ENCODE data around the gene INHBC. TPM values are rescaled to one million over a fixed set of nuclear protein-coding genes. Genes with fewer than 3 reads are reported as not detected.

INHBC gene
- total RNA-seq, 2 donors from 2014 or later: not detected

DNA sequence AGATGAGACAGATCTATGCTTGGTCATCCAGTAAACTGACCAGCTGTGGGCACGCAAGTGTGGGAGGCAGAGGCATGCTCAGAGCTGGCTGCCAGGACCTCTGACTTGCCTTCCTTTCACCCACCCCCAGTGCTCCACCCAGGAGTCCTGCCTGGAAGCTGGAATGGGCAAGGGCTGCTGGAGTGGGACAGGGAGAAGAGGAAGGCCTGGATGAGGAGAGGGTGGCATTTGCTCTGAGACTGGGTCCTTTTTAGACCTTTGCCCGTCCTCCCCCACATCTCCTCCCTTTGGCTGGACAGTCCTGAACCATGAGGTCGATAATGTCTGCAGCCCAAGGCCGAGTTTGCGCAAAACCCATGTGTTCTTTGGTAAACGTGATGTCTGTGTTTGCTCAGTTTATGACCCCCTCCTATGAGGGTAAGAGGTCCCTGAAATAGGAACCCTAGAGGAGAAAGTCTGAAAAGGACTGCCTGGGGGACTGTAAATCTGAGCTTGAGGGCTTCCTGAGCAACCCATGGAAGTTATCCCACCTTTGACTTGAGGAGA is 16.7 kb downstream of the INHBC start:
- Mint-ChIP-seq H3K36me3 (ENCODE audit: insufficient read depth in 2 of 2) (peaks cover 0 to 1% of the 10 kb centered on the region in 2 donors), H3K4me1 (ENCODE audit: low read depth) (peaks cover 48% of the 10 kb centered on the region), H3K27me3 (ENCODE audit: low read depth) (no peaks in the 10 kb centered on the region), H3K9me3 (no peaks in the 10 kb centered on the region), H3K4me3 (no peak overlapping the region), H3K27ac (no peak overlapping the region)
- no peak for DNase-seq
- ATAC-seq (replicated peaks in 1 of 2): no peak

- DNase-seq (peak; percentile 35 to 40), ATAC-seq (replicated peaks in 1 of 2) (peak; percentile 49 to 51)
- H3K9me3 Mint-ChIP-seq: no peaks in the 10 kb centered on the region
- no peak overlapping the region for H3K27ac Mint-ChIP-seq
- no peaks in the 10 kb centered on the region for H3K27me3 Mint-ChIP-seq (ENCODE audit: low read depth)
- H3K4me1 Mint-ChIP-seq (ENCODE audit: low read depth): peaks cover 51% of the 10 kb centered on the region
- H3K36me3 Mint-ChIP-seq (ENCODE audit: insufficient read depth in 2 of 2): peaks cover 0 to 1% of the 10 kb centered on the region in 2 donors
- H3K4me3 Mint-ChIP-seq: peak overlapping the region; percentile 39 to 71
Observed at GRCh38 chr12:57452181-57452936, 17.8 kb downstream of the INHBC start.

DNA sequence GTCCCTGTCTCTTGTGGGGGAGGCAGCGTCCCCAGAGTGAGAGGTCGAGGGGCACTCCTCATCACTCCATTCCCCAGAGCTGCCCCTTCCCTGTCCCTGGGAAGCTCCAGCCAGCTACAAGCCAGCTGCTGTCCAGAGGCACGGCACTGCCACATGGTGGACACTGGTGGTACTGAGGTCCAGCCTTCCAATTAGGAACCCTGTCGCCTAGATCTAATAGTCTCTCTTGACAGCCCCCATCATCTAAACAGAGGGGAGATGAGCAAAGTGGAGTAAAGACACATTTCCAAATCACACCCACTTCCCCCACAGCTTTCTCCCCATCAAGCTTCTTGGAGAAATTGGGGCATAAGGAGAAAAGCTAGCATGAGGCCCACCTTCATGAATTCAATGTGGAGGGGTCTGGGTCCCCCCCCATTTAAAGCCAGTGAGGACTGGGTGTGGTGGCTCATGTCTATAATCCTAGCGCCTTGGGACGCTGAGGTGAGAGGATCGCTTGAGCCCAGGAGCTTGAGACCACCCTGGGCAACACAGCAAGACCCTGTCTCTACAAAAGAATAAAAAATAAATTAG is 18.4 kb downstream of the INHBC start:
- H3K27me3 Mint-ChIP-seq (ENCODE audit: low read depth): no peaks in the 10 kb centered on the region
- H3K4me1 Mint-ChIP-seq (ENCODE audit: low read depth): peaks cover 57% of the 10 kb centered on the region
- peak overlapping the region; percentile 39 to 71 for H3K4me3 Mint-ChIP-seq
- H3K9me3 Mint-ChIP-seq: no peaks in the 10 kb centered on the region
- peak; percentile 26 to 35 for ATAC-seq (replicated peaks in 1 of 2)
- H3K27ac Mint-ChIP-seq: no peak overlapping the region
- H3K36me3 Mint-ChIP-seq (ENCODE audit: insufficient read depth in 2 of 2): peaks cover 0 to 1% of the 10 kb centered on the region in 2 donors
- peak; percentile 69 to 72 for DNase-seq

DNA sequence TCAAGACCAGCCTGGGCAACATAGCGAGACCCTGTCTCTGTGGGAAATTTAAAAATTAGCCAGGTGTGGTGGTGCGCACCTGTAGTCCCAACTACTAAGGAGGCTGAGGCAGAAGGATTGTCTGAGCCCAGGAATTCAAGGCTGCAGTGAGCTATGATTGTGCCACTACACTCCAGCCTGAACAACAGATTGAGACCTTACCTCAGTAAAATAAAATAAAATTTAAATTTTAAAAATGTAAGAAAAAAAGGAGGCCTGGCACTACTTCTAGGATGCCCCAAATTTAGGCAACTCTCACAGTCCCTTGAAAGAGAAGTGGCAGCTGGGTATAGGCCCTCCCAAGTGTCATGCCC is 19.6 kb downstream of the INHBC start:
- peaks cover 0 to 1% of the 10 kb centered on the region in 2 donors for H3K36me3 Mint-ChIP-seq (ENCODE audit: insufficient read depth in 2 of 2)
- no peak overlapping the region for H3K27ac Mint-ChIP-seq
- no peaks in the 10 kb centered on the region for H3K27me3 Mint-ChIP-seq (ENCODE audit: low read depth)
- H3K9me3 Mint-ChIP-seq: no peaks in the 10 kb centered on the region
- H3K4me3 Mint-ChIP-seq: peak overlapping the region; percentile 89 to 91
- no peak for DNase-seq
- ATAC-seq (replicated peaks in 1 of 2): no peak
- H3K4me1 Mint-ChIP-seq (ENCODE audit: low read depth): peaks cover 68% of the 10 kb centered on the region

DNA sequence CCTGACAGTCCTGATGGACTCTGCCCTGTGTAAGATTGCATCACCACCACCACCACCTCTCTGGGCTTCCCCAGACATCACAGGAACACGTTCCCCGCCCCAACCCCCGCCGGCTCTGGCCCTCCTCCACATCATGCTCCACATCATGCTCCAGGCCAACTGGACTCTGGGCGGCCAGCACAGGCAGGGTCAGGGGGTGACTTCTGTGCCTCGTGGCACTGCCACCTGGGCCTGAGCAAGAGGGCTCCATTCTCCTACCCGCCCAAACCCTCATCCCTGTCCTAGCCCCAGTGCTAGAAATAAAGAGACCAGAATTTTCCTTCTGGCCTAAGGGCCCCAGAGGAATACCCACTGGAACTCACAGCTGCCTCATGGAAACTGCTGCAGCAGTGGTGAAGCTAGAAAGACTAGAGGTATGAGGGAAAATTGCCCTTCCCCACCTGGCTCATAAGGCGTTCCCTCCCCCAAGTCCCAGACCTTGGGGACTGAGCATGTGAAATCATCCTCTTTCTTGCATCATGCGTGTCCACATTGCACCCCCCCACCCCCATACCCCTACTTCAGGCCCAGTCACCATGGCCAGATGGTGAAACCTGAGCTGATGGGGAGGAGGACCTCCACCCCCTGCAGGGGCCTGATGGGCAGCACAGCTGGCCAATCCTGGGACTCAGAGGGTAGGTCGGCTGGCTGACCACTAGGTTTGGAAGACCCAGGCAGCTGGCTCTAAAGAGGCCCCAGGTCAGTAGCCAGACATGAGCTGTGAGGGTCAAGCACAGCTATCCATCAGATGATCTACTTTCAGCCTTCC is 20.2 kb downstream of the INHBC start, which contains the start of gene INHBE:
Gene INHBE, plus strand, starts transcription at position 742 of the 808 bp plus-strand sequence. CDS start 230 bp downstream, outside the sequence.
- no peaks in the 10 kb centered on the region for H3K9me3 Mint-ChIP-seq
- ATAC-seq (replicated peaks in 1 of 2) (peak; percentile 16 to 24), DNase-seq (peak; percentile 54 to 62)
- peak within 1 kb of the TSS; percentile 89 to 91 for H3K4me3 Mint-ChIP-seq
- H3K36me3 Mint-ChIP-seq (ENCODE audit: insufficient read depth in 2 of 2): peaks cover 0 to 1% of the 10 kb centered on the region in 2 donors
- peaks cover 74% of the 10 kb centered on the region for H3K4me1 Mint-ChIP-seq (ENCODE audit: low read depth)
- no peaks in the 10 kb centered on the region for H3K27me3 Mint-ChIP-seq (ENCODE audit: low read depth)
- no peak within 1 kb of the TSS for H3K27ac Mint-ChIP-seq

GRCh38 chr12:57455374-57456144 is 21.0 kb downstream of the INHBC start:
- Mint-ChIP-seq H3K27me3 (ENCODE audit: low read depth) (peaks cover 6% of the 10 kb centered on the region), H3K4me3 (peak overlapping the region; percentile 89 to 91), H3K27ac (no peak overlapping the region), H3K4me1 (ENCODE audit: low read depth) (peaks cover 80% of the 10 kb centered on the region), H3K9me3 (no peaks in the 10 kb centered on the region), H3K36me3 (ENCODE audit: insufficient read depth in 2 of 2) (no peaks in the 10 kb centered on the region)
- peak in 1 of 2 donors; percentile 8 for ATAC-seq (replicated peaks in 1 of 2)
- DNase-seq: no peak

DNA sequence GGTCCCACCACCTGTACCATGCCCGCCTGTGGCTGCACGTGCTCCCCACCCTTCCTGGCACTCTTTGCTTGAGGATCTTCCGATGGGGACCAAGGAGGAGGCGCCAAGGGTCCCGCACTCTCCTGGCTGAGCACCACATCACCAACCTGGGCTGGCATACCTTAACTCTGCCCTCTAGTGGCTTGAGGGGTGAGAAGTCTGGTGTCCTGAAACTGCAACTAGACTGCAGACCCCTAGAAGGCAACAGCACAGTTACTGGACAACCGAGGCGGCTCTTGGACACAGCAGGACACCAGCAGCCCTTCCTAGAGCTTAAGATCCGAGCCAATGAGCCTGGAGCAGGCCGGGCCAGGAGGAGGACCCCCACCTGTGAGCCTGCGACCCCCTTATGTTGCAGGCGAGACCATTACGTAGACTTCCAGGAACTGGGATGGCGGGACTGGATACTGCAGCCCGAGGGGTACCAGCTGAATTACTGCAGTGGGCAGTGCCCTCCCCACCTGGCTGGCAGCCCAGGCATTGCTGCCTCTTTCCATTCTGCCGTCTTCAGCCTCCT is 21.6 kb downstream of the INHBC start:
- peak; percentile 41 to 44 for ATAC-seq (replicated peaks in 1 of 2)
- Mint-ChIP-seq H3K9me3 (no peaks in the 10 kb centered on the region), H3K4me3 (peak overlapping the region; percentile 89 to 91), H3K27ac (no peak overlapping the region), H3K36me3 (ENCODE audit: insufficient read depth in 2 of 2) (no peaks in the 10 kb centered on the region), H3K4me1 (ENCODE audit: low read depth) (peaks cover 80% of the 10 kb centered on the region), H3K27me3 (ENCODE audit: low read depth) (peaks cover 7% of the 10 kb centered on the region)
- peak; percentile 71 to 73 for DNase-seq

GRCh38 chr12:57456737-57457490 is 22.3 kb downstream of the INHBC start:
- H3K4me3 Mint-ChIP-seq: peak overlapping the region; percentile 27 to 81
- no peaks in the 10 kb centered on the region for H3K36me3 Mint-ChIP-seq (ENCODE audit: insufficient read depth in 2 of 2)
- no peaks in the 10 kb centered on the region for H3K9me3 Mint-ChIP-seq
- peaks cover 7% of the 10 kb centered on the region for H3K27me3 Mint-ChIP-seq (ENCODE audit: low read depth)
- no peak for ATAC-seq (replicated peaks in 1 of 2)
- no peak for DNase-seq
- no peak overlapping the region for H3K27ac Mint-ChIP-seq
- peaks cover 81% of the 10 kb centered on the region for H3K4me1 Mint-ChIP-seq (ENCODE audit: low read depth)

GRCh38 chr12:57458665-57459054 is 24.1 kb downstream of the INHBC start:
- H3K27me3 Mint-ChIP-seq (ENCODE audit: low read depth): peaks cover 7% of the 10 kb centered on the region
- ATAC-seq (replicated peaks in 1 of 2): no peak
- H3K9me3 Mint-ChIP-seq: no peaks in the 10 kb centered on the region
- H3K36me3 Mint-ChIP-seq (ENCODE audit: insufficient read depth in 2 of 2): peaks cover 0 to 1% of the 10 kb centered on the region in 2 donors
- H3K27ac Mint-ChIP-seq: peak overlapping the region; percentile 80
- DNase-seq: no peak
- peaks cover 81% of the 10 kb centered on the region for H3K4me1 Mint-ChIP-seq (ENCODE audit: low read depth)
- H3K4me3 Mint-ChIP-seq: peak overlapping the region; percentile 81 to 96

DNA sequence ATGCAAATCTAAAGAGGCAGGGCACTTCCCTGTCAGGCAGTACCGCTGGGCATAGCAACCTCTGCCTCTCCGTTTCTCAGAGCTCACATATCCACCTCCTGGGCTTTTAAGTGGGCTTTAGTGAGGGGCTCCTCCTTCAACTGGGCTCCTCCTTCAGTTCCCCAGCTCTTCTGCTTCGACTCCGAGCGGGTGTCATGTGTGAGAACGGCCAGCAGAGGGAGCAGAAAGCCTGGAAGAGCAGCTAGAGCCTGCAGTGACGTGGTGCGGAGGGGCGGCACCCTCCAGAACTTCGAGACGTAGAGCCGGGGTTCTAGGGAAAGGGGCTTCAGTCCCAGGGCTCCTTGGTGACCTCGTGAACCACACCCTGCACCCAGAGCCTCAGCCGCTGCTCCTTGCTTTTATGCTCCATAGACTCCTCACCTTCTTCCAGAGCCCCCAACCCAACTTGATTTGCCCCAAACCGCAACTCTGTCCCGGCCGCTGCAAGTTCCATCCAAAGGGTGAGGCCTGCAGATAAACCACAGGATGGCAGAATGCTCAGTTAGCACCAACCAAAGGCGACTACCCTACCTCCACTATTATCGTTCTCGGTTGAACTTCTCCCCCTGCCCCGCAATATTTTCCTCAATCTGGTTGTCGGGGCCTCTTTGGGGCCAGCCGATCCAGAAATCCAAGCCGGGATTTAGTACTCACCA is 24.6 kb downstream of the INHBC start:
- Mint-ChIP-seq H3K4me1 (ENCODE audit: low read depth) (peaks cover 87% of the 10 kb centered on the region), H3K27ac (peak overlapping the region; percentile 80), H3K9me3 (no peaks in the 10 kb centered on the region), H3K4me3 (peak overlapping the region; percentile 81 to 96), H3K36me3 (ENCODE audit: insufficient read depth in 2 of 2) (peaks cover 0 to 1% of the 10 kb centered on the region in 2 donors), H3K27me3 (ENCODE audit: low read depth) (peaks cover 7% of the 10 kb centered on the region)
- DNase-seq: peak; percentile 95 to 96
- ATAC-seq (replicated peaks in 1 of 2): peak; percentile 66 to 71

DNA sequence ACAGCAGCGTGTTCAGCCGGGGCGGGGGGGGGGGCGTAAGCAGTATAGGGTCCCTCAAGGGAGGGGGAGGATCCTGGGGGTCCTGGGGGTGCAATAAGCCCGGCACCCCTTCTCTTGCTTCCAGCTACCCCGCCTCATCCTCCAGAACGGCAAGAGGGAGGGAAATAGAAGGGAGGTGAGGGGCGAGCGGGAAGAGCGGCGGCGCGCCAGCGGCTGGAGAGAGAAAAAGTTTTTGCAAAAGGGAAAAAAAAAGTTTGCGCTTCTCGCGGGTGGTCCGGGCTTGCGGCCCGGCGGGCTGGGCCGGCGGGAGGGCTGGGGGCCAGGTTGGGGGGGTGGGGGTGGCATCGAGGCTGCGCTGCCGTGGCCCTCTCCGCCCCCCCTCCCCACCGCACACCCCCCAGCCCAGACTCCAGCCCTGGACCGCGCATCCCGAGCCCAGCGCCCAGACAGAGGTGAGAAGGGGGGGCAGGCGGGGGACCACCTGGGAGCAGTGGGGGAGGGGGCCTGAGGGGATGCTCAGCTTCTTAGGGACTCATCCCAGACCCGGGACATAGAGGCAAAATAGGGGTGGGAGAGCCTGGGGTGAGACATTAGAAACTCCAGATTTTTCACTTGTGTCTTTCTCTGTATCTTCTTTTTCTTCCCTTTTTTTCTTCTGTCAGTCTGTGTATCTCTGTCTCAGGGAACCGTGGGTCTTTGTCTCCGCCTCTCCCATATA is 25.3 kb downstream of the INHBC start, which contains the start of gene GLI1:
Gene GLI1, plus strand, starts transcription at position 36 of the 718 bp plus-strand sequence. CDS start 3,907 bp downstream, outside the sequence.
- no peaks in the 10 kb centered on the region for H3K9me3 Mint-ChIP-seq
- H3K27ac Mint-ChIP-seq: peak within 1 kb of the TSS; percentile 80
- DNase-seq (no peak), ATAC-seq (replicated peaks in 1 of 2) (peak; percentile 17 to 20)
- H3K4me1 Mint-ChIP-seq (ENCODE audit: low read depth): peaks cover 83% of the 10 kb centered on the region
- peaks cover 7% of the 10 kb centered on the region for H3K27me3 Mint-ChIP-seq (ENCODE audit: low read depth)
- H3K36me3 Mint-ChIP-seq (ENCODE audit: insufficient read depth in 2 of 2): peaks cover 0 to 1% of the 10 kb centered on the region in 2 donors
- H3K4me3 Mint-ChIP-seq: peak within 1 kb of the TSS; percentile 81 to 96
